ENCODE measurements around the gene DNM2.

DNA sequence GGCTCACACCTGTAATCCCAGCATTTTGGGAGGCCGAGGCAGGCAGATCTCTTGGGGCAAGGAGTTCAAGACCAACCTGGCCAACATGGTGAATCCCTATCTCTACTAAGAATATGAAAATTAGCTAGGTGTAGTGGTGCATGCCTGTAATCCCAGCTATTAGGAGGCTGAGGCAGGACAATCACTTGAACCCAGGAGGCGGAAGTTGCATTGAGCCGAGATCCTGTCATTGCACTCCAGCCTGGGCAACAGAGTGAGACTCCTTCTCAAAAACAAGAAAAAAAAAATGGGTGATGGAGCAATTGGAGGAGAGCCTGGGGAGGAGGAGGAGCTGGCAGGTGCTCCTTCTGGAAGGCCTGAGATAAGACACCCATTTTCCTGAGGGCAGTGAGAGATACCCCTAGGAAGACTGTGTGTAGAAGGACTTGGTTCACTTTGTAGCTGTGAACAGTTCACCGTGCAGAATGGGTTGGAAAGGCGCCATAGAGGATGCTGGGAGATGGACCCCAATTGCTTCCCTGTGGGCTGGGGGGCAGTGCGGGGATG lies 144.8 kb downstream of the DNM2 start:
- TF ChIP-seq CTCF (IDR thresholded peaks at IDR 0.05; ENCODE audit: low read length) (no peak), EZH2phosphoT487 (IDR thresholded peaks at IDR 0.05; ENCODE audit: low read length) (no peak)
